Measurements from ENCODE around the gene KAZN. TPM values are rescaled to one million over a fixed set of nuclear protein-coding genes. Genes with fewer than 3 reads are reported as not detected.

The KAZN gene
- polyA plus RNA-seq, 1 donor from 2014 or later: 20.6 TPM

GRCh38 chr1:14592004-14592631 is 6.4 kb upstream of the KAZN start:
- Histone ChIP-seq H3K27ac (ENCODE audit: low read length) (peak overlapping the region; percentile 56), H3K9me3 (ENCODE audit: low read length) (no peaks in the 10 kb centered on the region), H3K4me2 (ENCODE audit: low read length) (no peak overlapping the region), H3K36me3 (ENCODE audit: insufficient read depth, low read length) (no peaks in the 10 kb centered on the region), H3K4me3 (ENCODE audit: low read length) (no peak overlapping the region), H4K20me1 (ENCODE audit: insufficient read depth) (no peaks in the 10 kb centered on the region), H3K79me2 (replicated peaks; ENCODE audit: insufficient read depth, low read length) (no peaks in the 10 kb centered on the region), H2AFZ (ENCODE audit: low read depth, low read length) (no peak overlapping the region), H3K9me2 (ENCODE audit: insufficient read depth, low read length) (no peaks in the 10 kb centered on the region), H3K27me3 (ENCODE audit: insufficient read depth, low read depth, low read length) (no peaks in the 10 kb centered on the region), H3F3A (ENCODE audit: insufficient read depth, low read length, poor library complexity, severe bottlenecking) (no peaks in the 10 kb centered on the region), H3K9ac (ENCODE audit: low read length) (peak overlapping the region; percentile 19)
- TF ChIP-seq SMC3 (conservative IDR thresholded peaks at IDR 0.05; ENCODE audit: poor library complexity): no peak
- TF ChIP-seq EP300 (conservative IDR thresholded peaks at IDR 0.05; ENCODE audit: poor library complexity, severe bottlenecking): no peak
- TF ChIP-seq, protein P1, sequence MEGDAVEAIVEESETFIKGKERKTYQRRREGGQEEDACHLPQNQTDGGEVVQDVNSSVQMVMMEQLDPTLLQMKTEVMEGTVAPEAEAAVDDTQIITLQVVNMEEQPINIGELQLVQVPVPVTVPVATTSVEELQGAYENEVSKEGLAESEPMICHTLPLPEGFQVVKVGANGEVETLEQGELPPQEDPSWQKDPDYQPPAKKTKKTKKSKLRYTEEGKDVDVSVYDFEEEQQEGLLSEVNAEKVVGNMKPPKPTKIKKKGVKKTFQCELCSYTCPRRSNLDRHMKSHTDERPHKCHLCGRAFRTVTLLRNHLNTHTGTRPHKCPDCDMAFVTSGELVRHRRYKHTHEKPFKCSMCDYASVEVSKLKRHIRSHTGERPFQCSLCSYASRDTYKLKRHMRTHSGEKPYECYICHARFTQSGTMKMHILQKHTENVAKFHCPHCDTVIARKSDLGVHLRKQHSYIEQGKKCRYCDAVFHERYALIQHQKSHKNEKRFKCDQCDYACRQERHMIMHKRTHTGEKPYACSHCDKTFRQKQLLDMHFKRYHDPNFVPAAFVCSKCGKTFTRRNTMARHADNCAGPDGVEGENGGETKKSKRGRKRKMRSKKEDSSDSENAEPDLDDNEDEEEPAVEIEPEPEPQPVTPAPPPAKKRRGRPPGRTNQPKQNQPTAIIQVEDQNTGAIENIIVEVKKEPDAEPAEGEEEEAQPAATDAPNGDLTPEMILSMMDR (IDR thresholded peaks at IDR 0.05; ENCODE audit: poor library complexity, severe bottlenecking): no peak
- no peak for TF ChIP-seq MXI1 (conservative IDR thresholded peaks at IDR 0.05; ENCODE audit: poor library complexity, severe bottlenecking)
- TF ChIP-seq EZH2 (IDR thresholded peaks at IDR 0.05; ENCODE audit: borderline replicate concordance, insufficient read depth, low read length, poor library complexity, severe bottlenecking): no peak
- no peak for TF ChIP-seq RAD21 (conservative IDR thresholded peaks at IDR 0.05)
- no peak for TF ChIP-seq POLR2AphosphoS5 (IDR thresholded peaks at IDR 0.05)

- no peaks in the 10 kb centered on the region for H4K20me1 ChIP-seq (ENCODE audit: insufficient read depth)
- no peaks in the 10 kb centered on the region for H3K9me2 ChIP-seq (ENCODE audit: insufficient read depth, low read length)
- no peaks in the 10 kb centered on the region for H3K27me3 ChIP-seq (ENCODE audit: insufficient read depth, low read depth, low read length)
- no peaks in the 10 kb centered on the region for H3K36me3 ChIP-seq (ENCODE audit: insufficient read depth, low read length)
- no peaks in the 10 kb centered on the region for H3K79me2 ChIP-seq (replicated peaks; ENCODE audit: insufficient read depth, low read length)
- H2AFZ ChIP-seq (ENCODE audit: low read depth, low read length): no peak overlapping the region
- H3K4me2 ChIP-seq (ENCODE audit: low read length): no peak overlapping the region
- no peaks in the 10 kb centered on the region for H3F3A ChIP-seq (ENCODE audit: insufficient read depth, low read length, poor library complexity, severe bottlenecking)
- no peak overlapping the region for H3K27ac ChIP-seq (ENCODE audit: low read length)
- H3K4me3 ChIP-seq (ENCODE audit: low read length): no peak overlapping the region
- no peaks in the 10 kb centered on the region for H3K9me3 ChIP-seq (ENCODE audit: low read length)
- no peak overlapping the region for H3K9ac ChIP-seq (ENCODE audit: low read length)
- TF ChIP-seq, protein P1 (IDR thresholded peaks at IDR 0.05; ENCODE audit: poor library complexity, severe bottlenecking): no peak
- TF ChIP-seq, protein P2, sequence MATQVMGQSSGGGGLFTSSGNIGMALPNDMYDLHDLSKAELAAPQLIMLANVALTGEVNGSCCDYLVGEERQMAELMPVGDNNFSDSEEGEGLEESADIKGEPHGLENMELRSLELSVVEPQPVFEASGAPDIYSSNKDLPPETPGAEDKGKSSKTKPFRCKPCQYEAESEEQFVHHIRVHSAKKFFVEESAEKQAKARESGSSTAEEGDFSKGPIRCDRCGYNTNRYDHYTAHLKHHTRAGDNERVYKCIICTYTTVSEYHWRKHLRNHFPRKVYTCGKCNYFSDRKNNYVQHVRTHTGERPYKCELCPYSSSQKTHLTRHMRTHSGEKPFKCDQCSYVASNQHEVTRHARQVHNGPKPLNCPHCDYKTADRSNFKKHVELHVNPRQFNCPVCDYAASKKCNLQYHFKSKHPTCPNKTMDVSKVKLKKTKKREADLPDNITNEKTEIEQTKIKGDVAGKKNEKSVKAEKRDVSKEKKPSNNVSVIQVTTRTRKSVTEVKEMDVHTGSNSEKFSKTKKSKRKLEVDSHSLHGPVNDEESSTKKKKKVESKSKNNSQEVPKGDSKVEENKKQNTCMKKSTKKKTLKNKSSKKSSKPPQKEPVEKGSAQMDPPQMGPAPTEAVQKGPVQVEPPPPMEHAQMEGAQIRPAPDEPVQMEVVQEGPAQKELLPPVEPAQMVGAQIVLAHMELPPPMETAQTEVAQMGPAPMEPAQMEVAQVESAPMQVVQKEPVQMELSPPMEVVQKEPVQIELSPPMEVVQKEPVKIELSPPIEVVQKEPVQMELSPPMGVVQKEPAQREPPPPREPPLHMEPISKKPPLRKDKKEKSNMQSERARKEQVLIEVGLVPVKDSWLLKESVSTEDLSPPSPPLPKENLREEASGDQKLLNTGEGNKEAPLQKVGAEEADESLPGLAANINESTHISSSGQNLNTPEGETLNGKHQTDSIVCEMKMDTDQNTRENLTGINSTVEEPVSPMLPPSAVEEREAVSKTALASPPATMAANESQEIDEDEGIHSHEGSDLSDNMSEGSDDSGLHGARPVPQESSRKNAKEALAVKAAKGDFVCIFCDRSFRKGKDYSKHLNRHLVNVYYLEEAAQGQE (IDR thresholded peaks at IDR 0.05; ENCODE audit: borderline replicate concordance): no peak
- TF ChIP-seq MXI1 (conservative IDR thresholded peaks at IDR 0.05; ENCODE audit: poor library complexity, severe bottlenecking) (no peak), EZH2 (IDR thresholded peaks at IDR 0.05; ENCODE audit: borderline replicate concordance, insufficient read depth, low read length, poor library complexity, severe bottlenecking) (no peak)
Observed at GRCh38 chr1:14593302-14593701, 5.2 kb upstream of the KAZN start.
